Thoracic aorta (tissue), 2 donors: ENCODE results near the gene SPA17. TPM values are rescaled to one million over a fixed set of nuclear protein-coding genes. Genes with fewer than 3 reads are reported as not detected.

Source experiments
- ATAC-seq: fragments of 150-250 bp; one replicate; pipeline ENCODE4 v1.8.0; 2017; ENCODE audit warnings: low read depth; ENCODE audit not compliant: insufficient number of reproducible peaks, low FRiP score
- DNase-seq: peaks from one replicate; pipeline ENCODE4 v3.0.0-alpha.2; 2020; ENCODE audit warnings: low spot score
- H3K27ac ChIP-seq, 2 donors: fragments of 200-600 bp; sonication (generic); 1 replicate in 1 of 2; 2 replicates in 1 of 2; pipeline ENCODE4 v1.5.1; 2016; ENCODE audit warnings: mild to moderate bottlenecking in 2 of 2, moderate library complexity in 2 of 2
- H3K27me3 ChIP-seq: fragments of 200-600 bp; sonication (generic); replicated peaks from 2 replicates; pipeline ENCODE4 v1.6.0; 2016; ENCODE audit warnings: mild to moderate bottlenecking; ENCODE audit not compliant: insufficient read depth
- H3K36me3 ChIP-seq: fragments of 200-600 bp; sonication (generic); one replicate; pipeline ENCODE4 v1.5.1; 2016
- H3K4me1 ChIP-seq, 2 donors: fragments of 200-600 bp; sonication (generic); 1 replicate in 1 of 2; 2 replicates in 1 of 2; pipeline versions ENCODE4 v1.5.1 to v1.6.0; 2016; ENCODE audit warnings: low read depth in 2 of 2, mild to moderate bottlenecking in 1 of 2; ENCODE audit not compliant: control insufficient read depth in 1 of 2
- H3K4me3 ChIP-seq: fragments of 200-600 bp; sonication (generic); 2 replicates; pipeline ENCODE4 v1.5.1; 2016; ENCODE audit warnings: mild to moderate bottlenecking
- H3K9me3 ChIP-seq: fragments of 200-600 bp; sonication (generic); 2 replicates; pipeline ENCODE4 v1.5.1; 2016
- CTCF ChIP-seq: fragments of 200-600 bp; sonication (generic); IDR thresholded peaks from one replicate; pipeline ENCODE4 v1.5.1; 2019; ENCODE audit warnings: antibody characterized with exemption
- total RNA-seq, 2 donors: library from RNA; depleted of rRNA; stranded (reverse); fragments of >200 nt; gene quantifications; one replicate each; pipeline versions ENCODE4 v1.1.0 to v1.2.3, GENCODE V29; 2016

SPA17 gene
- total RNA-seq, 2 donors from 2014 or later, result 3.9 to 6.4 TPM

GRCh38 chr11:124707829-124708228, 34.1 kb downstream of the SPA17 start:
- Histone ChIP-seq H3K27me3 (no peaks in the 10 kb centered on the region), H3K27ac (no peak overlapping the region)

GRCh38 chr11:124712392-124712791, 38.7 kb downstream of the SPA17 start:
- Histone ChIP-seq H3K27ac (no peak overlapping the region), H3K36me3 (no peaks in the 10 kb centered on the region), H3K4me3 (no peak overlapping the region), H3K27me3 (no peaks in the 10 kb centered on the region), H3K4me1 (no peaks in the 10 kb centered on the region), H3K9me3 (no peaks in the 10 kb centered on the region)
- TF ChIP-seq CTCF, result no peak
- ATAC-seq, result no peak
- no peak for DNase-seq

More at GRCh38 chr11:124707829-124708228, 34.1 kb downstream of the SPA17 start:
- no peak for TF ChIP-seq CTCF
- H3K4me3 ChIP-seq, result no peak overlapping the region
- DNase-seq (no peak), ATAC-seq (no peak)
- no peaks in the 10 kb centered on the region for H3K36me3 ChIP-seq
- no peaks in the 10 kb centered on the region for H3K4me1 ChIP-seq
- no peaks in the 10 kb centered on the region for H3K9me3 ChIP-seq

GRCh38 chr11:124716591-124716990, 42.9 kb downstream of the SPA17 start:
- DNase-seq, result no peak
- no peak overlapping the region for H3K27ac ChIP-seq
- H3K9me3 ChIP-seq, result no peaks in the 10 kb centered on the region
- H3K4me1 ChIP-seq, result peaks cover 0 to 9% of the 10 kb centered on the region in 2 donors
- no peaks in the 10 kb centered on the region for H3K27me3 ChIP-seq
- ATAC-seq, result no peak
- TF ChIP-seq CTCF, result no peak
- H3K36me3 ChIP-seq, result no peaks in the 10 kb centered on the region
- H3K4me3 ChIP-seq, result no peak overlapping the region

GRCh38 chr11:124717421-124717785, 43.7 kb downstream of the SPA17 start:
- Histone ChIP-seq H3K4me1 (peaks cover 0 to 9% of the 10 kb centered on the region in 2 donors), H3K27ac (peak overlapping the region; percentile 63 to 69), H3K4me3 (peak overlapping the region; percentile 61), H3K9me3 (no peaks in the 10 kb centered on the region), H3K27me3 (no peaks in the 10 kb centered on the region), H3K36me3 (no peaks in the 10 kb centered on the region)
- DNase-seq, result no peak
- ATAC-seq, result no peak
- TF ChIP-seq CTCF, result no peak

GRCh38 chr11:124717786-124718651, 44.3 kb downstream of the SPA17 start:
- no peaks in the 10 kb centered on the region for H3K27me3 ChIP-seq
- no peaks in the 10 kb centered on the region for H3K9me3 ChIP-seq
- DNase-seq, result no peak
- ATAC-seq, result peak; percentile 61
- peaks cover 0 to 9% of the 10 kb centered on the region in 2 donors for H3K4me1 ChIP-seq
- H3K27ac ChIP-seq, result peak overlapping the region; percentile 63 to 69
- TF ChIP-seq CTCF, result no peak
- no peaks in the 10 kb centered on the region for H3K36me3 ChIP-seq
- peak overlapping the region; percentile 61 for H3K4me3 ChIP-seq
